ENCODE data around the gene ZNF791. TPM values are rescaled to one million over a fixed set of nuclear protein-coding genes. Genes with fewer than 3 reads are reported as not detected.

Gene ZNF791
- total and polyA plus RNA-seq, 4 donors = 5.5 to 33.4 (median 15.4) TPM

DNA sequence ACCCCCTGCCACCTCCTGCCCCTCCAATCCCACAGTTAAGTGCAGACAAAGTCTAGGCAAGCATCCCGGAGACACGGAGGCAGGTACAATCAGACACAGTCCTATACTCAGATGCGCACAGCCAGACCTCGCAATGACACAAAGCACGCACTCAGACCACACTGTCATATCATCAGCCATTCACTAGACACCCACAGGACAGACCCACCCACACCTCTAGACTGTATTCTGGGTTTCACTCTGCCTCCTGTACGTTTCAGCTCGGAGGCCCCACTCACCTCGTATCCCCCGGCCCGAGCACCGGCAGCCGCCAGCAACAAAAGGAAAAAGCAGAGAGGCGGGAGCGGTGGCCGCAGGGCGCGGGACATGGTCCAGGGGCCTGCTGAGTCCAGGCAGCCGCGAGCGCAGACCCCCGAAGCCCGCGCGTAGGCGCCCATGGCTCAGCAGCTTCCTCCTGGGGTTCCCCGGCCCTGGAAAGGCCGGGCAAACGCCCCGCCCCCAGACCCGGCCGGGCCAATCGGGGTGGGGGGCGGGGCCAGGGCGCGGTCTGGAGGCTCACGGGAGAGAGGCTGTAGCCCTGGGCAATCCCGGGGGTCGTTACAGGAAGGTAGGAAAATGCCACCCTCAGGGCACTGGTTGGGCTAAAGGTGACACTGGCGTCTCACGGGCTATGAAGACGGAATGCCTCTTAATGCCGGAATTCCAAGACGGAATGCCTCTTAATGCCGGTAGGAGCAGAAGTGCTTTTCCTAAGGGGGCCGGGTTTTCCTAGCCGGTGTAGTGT lies 55.7 kb downstream of the ZNF791 start, which contains the start of the genes MAN2B1 and WDR83:
MAN2B1 (minus strand) TSS at position 478 of the 784 bp plus-strand sequence; CDS start at position 437, 41 bp downstream.
WDR83 (plus strand) TSS at position 543 of the 784 bp plus-strand sequence. CDS start 2,984 bp downstream, outside the sequence.
- ATAC-seq (ENCODE audit: insufficient read depth, low FRiP score) (peak; percentile 81), DNase-seq (peak; percentile 76 to 82 (median 80))
- no peaks in the 10 kb centered on the region for H3K27me3 ChIP-seq (ENCODE audit: control insufficient read depth in 3 of 3, insufficient read depth in 3 of 3, low read length in 2 of 3)
- H3K36me3 ChIP-seq (ENCODE audit: control insufficient read depth in 4 of 4, insufficient read depth in 4 of 4, low read length in 4 of 4) = peaks cover under 1 to 17% (median 9%) of the 10 kb centered on the region in 4 donors
- H3K9me3 ChIP-seq (ENCODE audit: control insufficient read depth in 4 of 4, insufficient read depth in 3 of 4, low read length in 3 of 4) = no peaks in the 10 kb centered on the region
- H3K27ac ChIP-seq (ENCODE audit: low read depth in 1 of 2, low read length in 1 of 2) = peak within 1 kb of the TSS; percentile 80 to 83
- peaks cover 0 to 33% (median 16%) of the 10 kb centered on the region in 5 donors for H3K4me1 ChIP-seq (ENCODE audit: control insufficient read depth in 5 of 5, insufficient read depth in 5 of 5, low read length in 5 of 5)
- TF ChIP-seq, protein P1, sequence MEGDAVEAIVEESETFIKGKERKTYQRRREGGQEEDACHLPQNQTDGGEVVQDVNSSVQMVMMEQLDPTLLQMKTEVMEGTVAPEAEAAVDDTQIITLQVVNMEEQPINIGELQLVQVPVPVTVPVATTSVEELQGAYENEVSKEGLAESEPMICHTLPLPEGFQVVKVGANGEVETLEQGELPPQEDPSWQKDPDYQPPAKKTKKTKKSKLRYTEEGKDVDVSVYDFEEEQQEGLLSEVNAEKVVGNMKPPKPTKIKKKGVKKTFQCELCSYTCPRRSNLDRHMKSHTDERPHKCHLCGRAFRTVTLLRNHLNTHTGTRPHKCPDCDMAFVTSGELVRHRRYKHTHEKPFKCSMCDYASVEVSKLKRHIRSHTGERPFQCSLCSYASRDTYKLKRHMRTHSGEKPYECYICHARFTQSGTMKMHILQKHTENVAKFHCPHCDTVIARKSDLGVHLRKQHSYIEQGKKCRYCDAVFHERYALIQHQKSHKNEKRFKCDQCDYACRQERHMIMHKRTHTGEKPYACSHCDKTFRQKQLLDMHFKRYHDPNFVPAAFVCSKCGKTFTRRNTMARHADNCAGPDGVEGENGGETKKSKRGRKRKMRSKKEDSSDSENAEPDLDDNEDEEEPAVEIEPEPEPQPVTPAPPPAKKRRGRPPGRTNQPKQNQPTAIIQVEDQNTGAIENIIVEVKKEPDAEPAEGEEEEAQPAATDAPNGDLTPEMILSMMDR (IDR thresholded peaks at IDR 0.05; ENCODE audit: control extremely low read depth, extremely low read depth) = no peak
- peak within 1 kb of the TSS; percentile 75 for H3K4me3 ChIP-seq
- H3K9ac ChIP-seq (ENCODE audit: insufficient read depth in 1 of 2, low read length in 2 of 2) = peak within 1 kb of the TSS; percentile 52 to 88
- WGBS, 2 donors = 2% methylated on average over 46 of the region's 46 CpGs

DNA sequence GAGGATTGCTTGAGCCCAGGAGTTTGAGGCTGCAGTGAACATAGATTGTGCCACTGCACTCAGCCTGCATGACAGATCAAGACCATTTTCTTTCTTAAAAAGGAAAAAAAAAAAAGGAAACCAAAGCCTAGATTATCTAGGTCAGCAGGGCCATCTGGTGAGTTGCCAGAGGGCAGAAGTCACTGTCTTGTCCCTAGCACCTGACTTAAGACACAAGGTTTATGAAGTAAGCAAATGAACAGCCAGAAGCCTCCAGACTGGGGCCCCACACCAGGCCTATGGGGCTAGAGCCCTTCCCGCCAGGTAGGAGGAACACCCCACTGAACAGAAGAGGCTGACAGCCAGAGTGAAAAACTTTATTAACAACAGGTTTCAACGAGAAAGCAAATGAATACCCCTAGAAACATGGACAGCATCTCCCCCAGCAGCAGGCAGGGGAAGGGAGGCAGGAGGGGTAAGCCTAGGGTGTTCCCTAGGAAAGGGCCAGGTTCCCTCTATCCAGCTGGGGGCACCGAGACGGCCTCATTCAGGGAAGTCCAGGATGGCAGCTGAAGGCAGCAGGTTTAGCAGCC lies 57.1 kb downstream of the ZNF791 start:
- TF ChIP-seq, protein P1 (IDR thresholded peaks at IDR 0.05; ENCODE audit: control extremely low read depth, extremely low read depth) = no peak
- Histone ChIP-seq H3K4me1 (ENCODE audit: control insufficient read depth in 5 of 5, insufficient read depth in 5 of 5, low read length in 5 of 5) (peaks cover 0 to 33% (median 16%) of the 10 kb centered on the region in 5 donors), H3K27ac (ENCODE audit: low read depth in 1 of 2, low read length in 1 of 2) (no peak overlapping the region), H3K9me3 (ENCODE audit: control insufficient read depth in 4 of 4, insufficient read depth in 3 of 4, low read length in 3 of 4) (no peaks in the 10 kb centered on the region), H3K36me3 (ENCODE audit: control insufficient read depth in 4 of 4, insufficient read depth in 4 of 4, low read length in 4 of 4) (peaks cover 0 to 19% (median 12%) of the 10 kb centered on the region in 4 donors), H3K4me3 (no peak overlapping the region), H3K9ac (ENCODE audit: insufficient read depth in 1 of 2, low read length in 2 of 2) (no peak overlapping the region), H3K27me3 (ENCODE audit: control insufficient read depth in 3 of 3, insufficient read depth in 3 of 3, low read length in 2 of 3) (no peaks in the 10 kb centered on the region)
- DNase-seq (no peak), ATAC-seq (ENCODE audit: insufficient read depth, low FRiP score) (no peak)
- WGBS, 2 donors = 77 to 84% methylated on average over 4 of the region's 4 CpGs

DNA sequence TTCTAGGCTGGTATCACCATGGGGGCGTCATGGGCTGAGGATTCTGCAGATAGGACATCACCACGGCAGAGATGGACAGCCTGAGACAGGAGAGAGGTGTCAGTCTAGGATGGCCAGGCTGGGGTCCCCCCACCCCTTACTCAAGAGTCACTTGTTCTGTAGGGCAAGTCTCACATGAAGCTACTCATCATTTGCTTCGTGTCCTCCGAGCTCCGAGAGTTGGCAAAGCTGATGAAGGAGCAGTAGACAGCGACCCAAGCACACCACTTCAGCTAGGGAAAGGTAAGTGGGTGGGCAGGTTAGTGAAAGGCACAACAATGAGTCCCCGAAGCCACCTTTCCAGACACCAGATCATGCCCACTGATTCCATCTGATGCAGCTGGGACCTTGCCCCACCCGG lies 57.6 kb downstream of the ZNF791 start:
- H3K4me1 ChIP-seq (ENCODE audit: control insufficient read depth in 5 of 5, insufficient read depth in 5 of 5, low read length in 5 of 5) = peaks cover 0 to 33% (median 16%) of the 10 kb centered on the region in 5 donors
- WGBS, 2 donors = 72 to 87% methylated on average over 8 of the region's 8 CpGs

More for the DNA sequence above, 57.6 kb downstream of the ZNF791 start:
- peak overlapping the region; percentile 96 for H3K4me3 ChIP-seq
- no peak for DNase-seq
- H3K9ac ChIP-seq (ENCODE audit: insufficient read depth in 1 of 2, low read length in 2 of 2) = peak overlapping the region; percentile 79 to 82
- no peaks in the 10 kb centered on the region for H3K27me3 ChIP-seq (ENCODE audit: control insufficient read depth in 3 of 3, insufficient read depth in 3 of 3, low read length in 2 of 3)
- H3K9me3 ChIP-seq (ENCODE audit: control insufficient read depth in 4 of 4, insufficient read depth in 3 of 4, low read length in 3 of 4) = no peaks in the 10 kb centered on the region
- peak overlapping the region in 1 of 2 donors; percentile 92 for H3K27ac ChIP-seq (ENCODE audit: low read depth in 1 of 2, low read length in 1 of 2)
- no peak for ATAC-seq (ENCODE audit: insufficient read depth, low FRiP score)
- TF ChIP-seq, protein P1 (IDR thresholded peaks at IDR 0.05; ENCODE audit: control extremely low read depth, extremely low read depth) = no peak
- peaks cover 0 to 18% (median 12%) of the 10 kb centered on the region in 4 donors for H3K36me3 ChIP-seq (ENCODE audit: control insufficient read depth in 4 of 4, insufficient read depth in 4 of 4, low read length in 4 of 4)
